Muscle layer of duodenum (tissue), 2 donors: ENCODE data around the gene ASXL1.

Source experiments
- H3K27ac ChIP-seq: one replicate; pipeline ENCODE4 v1.7.0; 2013; ENCODE audit warnings: mild to moderate bottlenecking, low read length
- H3K27me3 ChIP-seq: one replicate; pipeline ENCODE4 v1.7.0; 2013; ENCODE audit warnings: low read depth, mild to moderate bottlenecking, control low read depth, low read length
- H3K36me3 ChIP-seq, 2 donors: one replicate each; pipeline ENCODE4 v1.7.0; 2013; ENCODE audit warnings: low read length in 2 of 2, control low read depth in 1 of 2, mild to moderate bottlenecking in 1 of 2; ENCODE audit not compliant: insufficient read depth in 2 of 2, control insufficient read depth in 1 of 2
- H3K4me1 ChIP-seq, 2 donors: one replicate each; pipeline ENCODE4 v1.7.0; 2013; ENCODE audit warnings: low read length in 2 of 2, mild to moderate bottlenecking in 2 of 2, control low read depth in 1 of 2, moderate library complexity in 1 of 2; ENCODE audit not compliant: insufficient read depth in 2 of 2, control insufficient read depth in 1 of 2
- H3K4me3 ChIP-seq, 2 donors: one replicate each; pipeline ENCODE4 v1.7.0; 2013; ENCODE audit warnings: low read length in 2 of 2, low read depth in 1 of 2, mild to moderate bottlenecking in 1 of 2
- H3K9me3 ChIP-seq, 2 donors: one replicate each; pipeline ENCODE4 v1.7.0; 2013; ENCODE audit warnings: low read length in 2 of 2, control low read depth in 1 of 2, mild to moderate bottlenecking in 1 of 2; ENCODE audit not compliant: control insufficient read depth in 1 of 2
- donor health status: healthy.

Gene ASXL1

GRCh38 chr20:32474009-32474716, 116.0 kb downstream of the ASXL1 start:
- H3K4me1 ChIP-seq = peaks cover 23 to 79% of the 10 kb centered on the region in 2 donors
- peak overlapping the region; percentile 88 for H3K27ac ChIP-seq
- H3K4me3 ChIP-seq = peak overlapping the region; percentile 55 to 64

DNA sequence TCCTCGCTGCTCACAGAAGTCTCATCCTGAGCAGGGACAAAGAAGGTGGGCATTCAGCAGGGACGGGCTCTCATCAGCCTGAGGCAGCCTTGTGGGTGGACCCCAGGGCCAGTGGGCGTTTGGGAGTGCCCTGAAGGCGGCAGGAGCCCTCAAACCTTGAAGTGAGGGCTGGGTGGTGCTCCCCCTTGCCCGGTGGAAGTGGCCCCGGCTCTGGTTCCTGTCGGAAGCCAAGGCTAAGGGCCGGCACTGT, 116.5 kb downstream of the ASXL1 start:
- peak overlapping the region; percentile 88 for H3K27ac ChIP-seq
- H3K4me1 ChIP-seq = peaks cover 25 to 79% of the 10 kb centered on the region in 2 donors
- H3K27me3 ChIP-seq = no peaks in the 10 kb centered on the region
- peak overlapping the region; percentile 55 to 64 for H3K4me3 ChIP-seq
- no peaks in the 10 kb centered on the region for H3K9me3 ChIP-seq
- H3K36me3 ChIP-seq = no peaks in the 10 kb centered on the region

More at GRCh38 chr20:32474009-32474716, 116.0 kb downstream of the ASXL1 start:
- Histone ChIP-seq H3K9me3 (no peaks in the 10 kb centered on the region), H3K27me3 (no peaks in the 10 kb centered on the region), H3K36me3 (no peaks in the 10 kb centered on the region)

GRCh38 chr20:32474967-32475811, 117.1 kb downstream of the ASXL1 start:
- peaks cover 30 to 79% of the 10 kb centered on the region in 2 donors for H3K4me1 ChIP-seq
- no peaks in the 10 kb centered on the region for H3K27me3 ChIP-seq
- H3K4me3 ChIP-seq = peak overlapping the region; percentile 55 to 64
- no peaks in the 10 kb centered on the region for H3K9me3 ChIP-seq
- H3K27ac ChIP-seq = peak overlapping the region; percentile 88
- H3K36me3 ChIP-seq = no peaks in the 10 kb centered on the region

DNA sequence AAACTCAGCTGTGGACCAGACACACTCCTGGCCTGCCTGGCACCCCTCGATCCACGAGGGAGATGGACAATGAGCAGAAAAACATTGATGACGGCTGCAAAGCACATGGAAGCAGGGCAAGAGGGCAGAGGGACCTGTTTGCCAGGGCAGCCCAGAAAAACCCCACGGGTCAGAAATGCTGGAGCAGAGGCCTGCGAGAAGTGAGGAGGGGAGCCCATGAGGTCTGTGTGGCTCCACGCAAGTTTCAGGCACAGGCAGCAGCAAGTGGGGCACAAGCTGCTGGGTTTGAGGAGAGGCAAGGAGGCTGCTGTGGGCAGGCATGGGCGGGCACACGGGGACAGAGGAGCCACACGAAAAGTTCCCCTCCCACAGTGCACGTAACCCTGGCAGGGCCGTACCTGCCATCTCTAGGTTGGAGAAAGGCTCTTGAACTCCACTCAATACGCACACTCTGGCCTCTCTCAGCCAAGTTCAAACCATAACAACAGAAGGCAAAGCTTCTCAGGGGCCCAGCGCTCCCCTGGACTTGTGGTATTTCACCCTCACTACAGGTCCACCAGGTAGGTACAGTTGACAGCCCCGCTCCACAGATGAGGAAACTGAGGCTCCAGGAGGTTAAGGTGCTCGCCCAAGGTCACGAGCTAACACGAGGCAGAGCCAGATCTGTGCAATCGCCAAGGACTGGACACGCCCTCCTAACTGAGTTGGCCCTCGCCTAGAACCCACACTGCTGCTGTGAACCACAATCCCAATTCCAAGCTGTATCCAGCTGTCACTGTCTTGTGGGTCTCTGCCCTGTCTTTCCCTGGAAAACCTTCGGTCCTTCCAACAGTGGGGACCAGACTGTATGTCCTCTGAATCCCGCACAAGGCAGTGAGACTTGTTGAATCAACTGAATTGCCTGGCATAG, 118.8 kb downstream of the ASXL1 start:
- Histone ChIP-seq H3K4me3 (peak overlapping the region in 1 of 2 donors; percentile 64), H3K4me1 (peaks cover 35 to 81% of the 10 kb centered on the region in 2 donors), H3K36me3 (no peaks in the 10 kb centered on the region), H3K27ac (peak overlapping the region; percentile 88), H3K9me3 (no peaks in the 10 kb centered on the region), H3K27me3 (no peaks in the 10 kb centered on the region)

DNA sequence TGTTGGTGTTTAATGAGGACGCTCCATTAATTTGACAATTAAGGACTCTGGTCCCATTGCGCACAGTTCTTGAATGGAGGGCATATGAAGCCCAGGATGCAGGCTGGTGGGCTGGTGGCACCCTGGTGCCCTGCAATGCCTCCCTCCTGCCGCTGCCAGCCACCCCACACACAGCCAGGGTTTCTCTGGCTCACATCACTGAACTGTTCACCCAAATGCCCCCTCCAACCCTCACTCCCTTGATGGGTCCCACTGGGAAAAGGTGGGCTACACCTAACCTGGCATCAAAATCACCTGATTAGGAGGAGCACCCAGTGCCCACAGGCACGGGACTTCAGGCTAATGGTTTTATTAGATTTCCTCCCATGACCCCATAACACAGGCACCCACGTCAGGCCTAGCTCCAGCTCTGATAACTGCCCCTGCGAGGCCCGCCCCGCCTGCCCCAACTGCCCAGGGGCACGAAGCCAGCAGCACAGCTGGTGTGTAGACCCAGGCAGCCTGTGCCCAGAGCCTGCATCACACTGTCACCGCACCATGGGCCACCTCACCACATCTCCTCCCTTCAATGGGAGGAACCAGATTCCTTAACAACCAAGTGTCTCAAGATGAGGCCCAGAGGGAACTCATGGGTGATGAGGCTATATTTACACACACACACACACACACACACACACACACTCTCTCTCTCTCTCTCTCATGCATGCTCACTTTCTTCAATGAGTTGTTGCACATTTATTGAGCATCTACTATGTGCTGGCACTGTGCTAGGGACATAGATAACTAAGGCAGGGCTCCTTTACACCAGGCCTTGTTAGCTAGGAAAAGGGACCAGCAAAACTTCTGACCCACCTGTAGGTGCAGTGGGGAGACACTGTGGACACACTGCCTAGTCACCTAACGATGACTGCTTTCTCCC, 119.7 kb downstream of the ASXL1 start:
- Histone ChIP-seq H3K36me3 (no peaks in the 10 kb centered on the region), H3K4me1 (peaks cover 35 to 74% of the 10 kb centered on the region in 2 donors), H3K4me3 (no peak overlapping the region), H3K27ac (peak overlapping the region; percentile 16), H3K9me3 (no peaks in the 10 kb centered on the region), H3K27me3 (no peaks in the 10 kb centered on the region)

DNA sequence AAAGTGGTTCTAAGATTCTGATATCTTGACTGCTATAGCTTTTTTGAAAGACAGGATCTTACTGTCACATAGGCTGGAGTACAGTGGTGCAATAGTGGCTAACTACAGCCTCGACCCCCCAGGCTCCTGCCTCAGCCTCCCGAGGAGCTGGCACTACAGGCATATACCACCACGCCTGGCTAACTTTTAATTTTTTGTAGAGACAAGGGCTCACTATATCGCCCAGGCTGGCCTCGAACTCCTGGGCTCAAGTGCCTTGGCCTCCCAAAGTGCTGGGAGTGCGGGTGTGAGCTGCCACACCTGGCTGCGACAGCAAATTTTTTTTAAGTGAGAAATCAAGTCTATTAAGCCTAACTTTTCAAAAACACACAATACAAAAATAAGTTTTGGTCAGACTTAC, 120.4 kb downstream of the ASXL1 start:
- no peak overlapping the region for H3K27ac ChIP-seq
- H3K36me3 ChIP-seq = no peaks in the 10 kb centered on the region
- no peaks in the 10 kb centered on the region for H3K9me3 ChIP-seq
- no peak overlapping the region for H3K4me3 ChIP-seq
- H3K27me3 ChIP-seq = no peaks in the 10 kb centered on the region
- H3K4me1 ChIP-seq = peaks cover 35 to 67% of the 10 kb centered on the region in 2 donors

- no peak overlapping the region for H3K4me3 ChIP-seq
- H3K27ac ChIP-seq = no peak overlapping the region
- H3K4me1 ChIP-seq = peaks cover 35 to 62% of the 10 kb centered on the region in 2 donors
- H3K9me3 ChIP-seq = no peaks in the 10 kb centered on the region
- H3K36me3 ChIP-seq = no peaks in the 10 kb centered on the region
- no peaks in the 10 kb centered on the region for H3K27me3 ChIP-seq
These were observed 120.9 kb downstream of the ASXL1 start for GRCh38 chr20:32479012-32479411.

- peak overlapping the region; percentile 40 for H3K27ac ChIP-seq
- no peak overlapping the region for H3K4me3 ChIP-seq
These were observed 121.6 kb downstream of the ASXL1 start for GRCh38 chr20:32479697-32480171.

GRCh38 chr20:32480371-32481241, 122.5 kb downstream of the ASXL1 start:
- H3K4me3 ChIP-seq = peak overlapping the region in 1 of 2 donors; percentile 20
- peak overlapping the region; percentile 40 for H3K27ac ChIP-seq
- peaks cover 33 to 47% of the 10 kb centered on the region in 2 donors for H3K4me1 ChIP-seq

More at GRCh38 chr20:32479697-32480171, 121.6 kb downstream of the ASXL1 start:
- Histone ChIP-seq H3K36me3 (no peaks in the 10 kb centered on the region), H3K4me1 (peaks cover 35 to 55% of the 10 kb centered on the region in 2 donors), H3K27me3 (no peaks in the 10 kb centered on the region), H3K9me3 (no peaks in the 10 kb centered on the region)

More at GRCh38 chr20:32480371-32481241, 122.5 kb downstream of the ASXL1 start:
- H3K27me3 ChIP-seq = no peaks in the 10 kb centered on the region
- H3K9me3 ChIP-seq = no peaks in the 10 kb centered on the region
- H3K36me3 ChIP-seq = no peaks in the 10 kb centered on the region
